Stomach (tissue), 9 donors: ENCODE data around the gene CDC42BPG. TPM values are rescaled to one million over a fixed set of nuclear protein-coding genes. Genes with fewer than 3 reads are reported as not detected.
A peak's percentile ranks its signal among the peaks of the same experiment; 100 is the strongest.

Source experiments
- DNase-seq, 2 donors: peaks; one replicate each; pipeline versions ENCODE4 v3.0.0 to v3.0.0-alpha.2; 2013 to 2019
- H3K27ac ChIP-seq, 5 donors: fragments of 200-600 bp in 4 of 5; sonication (generic) in 4 of 5; one replicate each; pipeline ENCODE4 v1.5.1; 2013 to 2019; ENCODE audit warnings: mild to moderate bottlenecking in 1 of 5, moderate library complexity in 1 of 5
- H3K27me3 ChIP-seq, 3 donors: fragments of 200-600 bp; sonication (generic); one replicate each; pipeline ENCODE4 v1.5.1; 2017 to 2019; ENCODE audit warnings: mixed run types in 1 of 3
- H3K36me3 ChIP-seq, 4 donors: fragments of 200-600 bp; sonication (generic); 1 replicate in 3 of 4; 2 replicates in 1 of 4; pipeline ENCODE4 v1.5.1; 2016 to 2019
- H3K4me1 ChIP-seq, 4 donors: fragments of 200-600 bp; sonication (generic); one replicate each; pipeline ENCODE4 v1.5.1; 2016 to 2019
- H3K4me3 ChIP-seq, 4 donors: fragments of 200-600 bp; sonication (generic) in 3 of 4; one replicate each; pipeline ENCODE4 v1.5.1; 2016 to 2019; ENCODE audit warnings: mild to moderate bottlenecking in 1 of 4
- H3K9me3 ChIP-seq, 4 donors: fragments of 200-600 bp; sonication (generic); one replicate each; pipeline ENCODE4 v1.5.1; 2016 to 2019
- CTCF ChIP-seq, 7 experiments: fragments of 450-650 bp in 4 of 7; fragments of 200-600 bp in 3 of 7; sonication (generic) in 3 of 7; IDR thresholded peaks; one replicate each; pipeline ENCODE4 v1.5.1; 2016 to 2019; ENCODE audit warnings: antibody characterized with exemption in 7 of 7, control low read depth in 2 of 7, mild to moderate bottlenecking in 1 of 7
- EP300 ChIP-seq: sonication (generic); formaldehyde crosslinking; IDR thresholded peaks from one replicate; pipeline ENCODE4 v1.6.1; 2017; ENCODE audit warnings: antibody characterized with exemption
- POLR2A ChIP-seq, 4 donors: fragments of 450-650 bp; IDR thresholded peaks; one replicate each; pipeline ENCODE4 v1.6.1; 2016; ENCODE audit warnings: antibody characterized with exemption in 4 of 4, control low read depth in 2 of 4, mild to moderate bottlenecking in 1 of 4, moderate library complexity in 1 of 4
- POLR2AphosphoS5 ChIP-seq, 3 donors: sonication (generic); formaldehyde crosslinking; IDR thresholded peaks; one replicate each; pipeline ENCODE4 v1.6.1; 2016; ENCODE audit warnings: antibody characterized with exemption in 3 of 3
- WGBS, 5 donors: extraction: QIAGEN DNeasy Blood & Tissue Kit in 3 of 5; methylation state at CpG; one replicate each; pipeline versions ENCODE4 v1.1.5 to v1.1.7; 2013 to 2018; 5-methylcytosine and 5-hydroxymethylcytosine counted together
- intact Hi-C: fragments of 100-400 bp; cut with DNase I; formaldehyde crosslinking; loops from one replicate; pipeline ENCODE4 v1.15.1; 2023; ENCODE audit warnings: low total_unique reads
- polyA plus RNA-seq, 3 donors: library from polyadenylated mRNA; stranded (reverse); fragments of 200-250 nt; gene quantifications; one replicate each; pipeline ENCODE4 v1.2.3, GENCODE V29; 2013
- total RNA-seq, 5 donors: library from RNA; depleted of rRNA; stranded (reverse); fragments of >200 nt; gene quantifications; one replicate each; pipeline versions ENCODE4 v1.1.0 to v1.2.3, GENCODE V29; 2014 to 2016
- donor health status: healthy with polysubstance abuse.
- donor health status: Bipolar disorder and iron deficiency.
- donor health status: healthy.

Gene CDC42BPG
- total and polyA plus RNA-seq, 8 donors: 8.9 to 66.5 (median 26.2) TPM

GRCh38 chr11:64842366-64842759 is 2.1 kb downstream of the CDC42BPG start:
- intact Hi-C loops: no loop called here
- Histone ChIP-seq H3K27ac (peak overlapping the region; percentile 83 to 94 (median 89)), H3K36me3 (peaks cover 6 to 36% (median 30%) of the 10 kb centered on the region in 4 donors), H3K4me3 (peak overlapping the region in 2 of 4 donors; percentile 50 to 60), H3K9me3 (no peaks in the 10 kb centered on the region), H3K27me3 (no peaks in the 10 kb centered on the region), H3K4me1 (peaks cover 17 to 42% (median 40%) of the 10 kb centered on the region in 4 donors)
- TF ChIP-seq POLR2AphosphoS5 (IDR thresholded peaks at IDR 0.05) (no peak), EP300 (no peak), CTCF (IDR thresholded peaks at IDR 0.05) (no peak), POLR2A (IDR thresholded peaks at IDR 0.05) (no peak)
- no peak for DNase-seq
- 39 to 56% (median 43%) methylated on average over 5 to 6 of the region's 6 CpGs for WGBS, 5 donors

GRCh38 chr11:64841592-64842365 is 2.7 kb downstream of the CDC42BPG start:
- DNase-seq: no peak
- Histone ChIP-seq H3K27ac (peak overlapping the region; percentile 83 to 94 (median 89)), H3K4me3 (peak overlapping the region in 1 of 4 donors; percentile 50), H3K4me1 (peaks cover 17 to 36% (median 34%) of the 10 kb centered on the region in 4 donors), H3K9me3 (no peaks in the 10 kb centered on the region), H3K27me3 (no peaks in the 10 kb centered on the region), H3K36me3 (peaks cover 6 to 40% (median 30%) of the 10 kb centered on the region in 4 donors)
- TF ChIP-seq EP300 (no peak), CTCF (IDR thresholded peaks at IDR 0.05) (no peak), POLR2A (IDR thresholded peaks at IDR 0.05) (no peak)
- intact Hi-C loops: no loop called here
- WGBS, 5 donors: 74 to 87% (median 82%) methylated on average over 12 to 15 of the region's 15 CpGs

- intact Hi-C loops: no loop called here
- DNase-seq: no peak
- Histone ChIP-seq H3K9me3 (no peaks in the 10 kb centered on the region), H3K4me1 (peaks cover 22 to 41% (median 36%) of the 10 kb centered on the region in 4 donors), H3K27ac (no peak overlapping the region), H3K27me3 (no peaks in the 10 kb centered on the region), H3K4me3 (no peak overlapping the region), H3K36me3 (peaks cover 6 to 49% (median 34%) of the 10 kb centered on the region in 4 donors)
- TF ChIP-seq EP300 (no peak), CTCF (IDR thresholded peaks at IDR 0.05) (no peak), POLR2A (IDR thresholded peaks at IDR 0.05) (no peak), POLR2AphosphoS5 (IDR thresholded peaks at IDR 0.05) (no peak)
- WGBS, 5 donors: 87 to 90% (median 88%) methylated on average over 15 to 24 of the region's 24 CpGs
Observed at GRCh38 chr11:64839887-64840782, 4.3 kb downstream of the CDC42BPG start.

- peaks cover 6 to 53% (median 39%) of the 10 kb centered on the region in 4 donors for H3K36me3 ChIP-seq
- 71 to 88% (median 85%) methylated on average over 3 to 13 of the region's 13 CpGs for WGBS, 5 donors
Observed at GRCh38 chr11:64839335-64839734, 5.1 kb downstream of the CDC42BPG start.

More at GRCh38 chr11:64839335-64839734, 5.1 kb downstream of the CDC42BPG start:
- no peak overlapping the region for H3K4me3 ChIP-seq
- no peak for TF ChIP-seq CTCF (IDR thresholded peaks at IDR 0.05)
- no peak for TF ChIP-seq POLR2AphosphoS5 (IDR thresholded peaks at IDR 0.05)
- DNase-seq: no peak
- H3K27me3 ChIP-seq: no peaks in the 10 kb centered on the region
- intact Hi-C loops: no loop called here
- H3K9me3 ChIP-seq: no peaks in the 10 kb centered on the region
- peaks cover 14 to 41% (median 29%) of the 10 kb centered on the region in 4 donors for H3K4me1 ChIP-seq
- no peak overlapping the region for H3K27ac ChIP-seq
